GM23338 (cell line): ENCODE results near the gene DTNBP1. TPM values are rescaled to one million over a fixed set of nuclear protein-coding genes. Genes with fewer than 3 reads are reported as not detected.
A peak's percentile ranks its signal among the peaks of the same experiment; 100 is the strongest.

Experiments
- ATAC-seq: fragments of 200-7000 bp; cut with Tn5 transposase; 3 replicates; pipeline ENCODE4 v1.9.1; 2020
- DNase-seq: peaks from one replicate; pipeline ENCODE4 v3.0.0-alpha.2; 2015; ENCODE audit warnings: low spot score
- H2AFZ ChIP-seq: fragments of 200-600 bp; sonication (generic); 2 replicates; pipeline ENCODE4 v1.8.0; 2016; ENCODE audit warnings: antibody characterized with exemption, mild to moderate bottlenecking, moderate library complexity
- H3F3A ChIP-seq: fragments of 200-600 bp; sonication (generic); replicated peaks from 2 replicates; pipeline ENCODE4 v1.8.0; 2017; ENCODE audit warnings: antibody characterized with exemption, mixed run types, low read depth
- H3K27ac ChIP-seq: fragments of 200-600 bp; sonication (generic); 2 replicates; pipeline ENCODE4 v1.6.1; 2016; ENCODE audit warnings: low read depth
- H3K27me3 ChIP-seq: fragments of 200-600 bp; sonication (generic); 2 replicates; pipeline ENCODE4 v1.8.0; 2016; ENCODE audit warnings: mild to moderate bottlenecking, mixed run types, moderate library complexity; ENCODE audit not compliant: insufficient read depth
- H3K36me3 ChIP-seq: fragments of 200-600 bp; sonication (generic); 2 replicates; pipeline ENCODE4 v1.8.0; 2016; ENCODE audit warnings: mild to moderate bottlenecking; ENCODE audit not compliant: insufficient read depth
- H3K4me1 ChIP-seq: fragments of 200-600 bp; sonication (generic); 2 replicates; pipeline ENCODE4 v1.8.0; 2016; ENCODE audit warnings: mild to moderate bottlenecking, moderate library complexity; ENCODE audit not compliant: insufficient read depth
- H3K4me2 ChIP-seq: fragments of 200-600 bp; sonication (generic); 2 replicates; pipeline ENCODE4 v1.7.1; 2017; ENCODE audit warnings: mixed run types
- H3K4me3 ChIP-seq: fragments of 200-600 bp; sonication (generic); 2 replicates; pipeline ENCODE4 v1.6.1; 2016; ENCODE audit warnings: mixed run types
- H3K79me2 ChIP-seq: fragments of 200-600 bp; sonication (generic); replicated peaks from 2 replicates; pipeline ENCODE4 v1.8.0; 2017; ENCODE audit warnings: mild to moderate bottlenecking; ENCODE audit not compliant: insufficient read depth
- H3K9me2 ChIP-seq: fragments of 200-600 bp; sonication (generic); 2 replicates; pipeline ENCODE4 v1.8.0; 2017; ENCODE audit not compliant: insufficient read depth
- H4K20me1 ChIP-seq: fragments of 200-600 bp; sonication (generic); replicated peaks from 2 replicates; pipeline ENCODE4 v1.8.0; 2017; ENCODE audit warnings: mild to moderate bottlenecking; ENCODE audit not compliant: insufficient read depth
- H3K27ac Mint-ChIP-seq: 2 replicates; pipeline ENCODE4 v1.8.0; 2020; ENCODE audit warnings: inconsistent platforms, mild to moderate bottlenecking, moderate library complexity, mixed read lengths
- H3K27me3 Mint-ChIP-seq: 3 replicates; pipeline ENCODE4 v1.8.0; 2022; ENCODE audit warnings: low read depth, mild to moderate bottlenecking, moderate library complexity, mixed read lengths, inconsistent platforms; ENCODE audit not compliant: insufficient read depth, poor library complexity
- H3K36me3 Mint-ChIP-seq: 3 replicates; pipeline ENCODE4 v1.8.0; 2021; ENCODE audit warnings: low read depth, mild to moderate bottlenecking, inconsistent platforms, moderate library complexity, mixed read lengths
- H3K4me1 Mint-ChIP-seq: 3 replicates; pipeline ENCODE4 v1.8.0; 2020; ENCODE audit warnings: mild to moderate bottlenecking, inconsistent platforms, mixed read lengths
- H3K4me3 Mint-ChIP-seq: 3 replicates; pipeline ENCODE4 v1.8.0; 2021; ENCODE audit warnings: moderate library complexity, mild to moderate bottlenecking, inconsistent platforms, mixed read lengths
- H3K9me3 Mint-ChIP-seq: 3 replicates; pipeline ENCODE4 v1.8.0; 2020; ENCODE audit warnings: moderate library complexity, mild to moderate bottlenecking, inconsistent platforms, mixed read lengths
- CREB1 ChIP-seq: fragments of 250-450 bp; sonication (Bioruptor Pico); IDR thresholded peaks from 2 replicates; pipeline ENCODE4 v1.5.0; 2020; ENCODE audit warnings: low read depth, mild to moderate bottlenecking, moderate library complexity
- CTCF ChIP-seq, 2 experiments: fragments of 200-600 bp in 1 of 2; sonication (generic) in 1 of 2; conservative IDR thresholded peaks; 2 replicates each; pipeline versions ENCODE4 v1.5.1 to v1.6.1; 2016 to 2017; ENCODE audit warnings: antibody characterized with exemption in 2 of 2, low read depth in 2 of 2, mild to moderate bottlenecking in 2 of 2, moderate library complexity in 1 of 2
- ETS1 ChIP-seq: IDR thresholded peaks from 2 replicates; pipeline ENCODE4 v1.6.1; 2016; ENCODE audit warnings: antibody characterized with exemption
- EZH2 ChIP-seq: fragments of 200-600 bp; sonication (generic); IDR thresholded peaks from one replicate; pipeline ENCODE4 v1.8.0; 2017; ENCODE audit warnings: antibody characterized with exemption, mild to moderate bottlenecking, low read depth; ENCODE audit not compliant: unreplicated experiment
- EZH2phosphoT487 ChIP-seq: fragments of 200-600 bp; sonication (generic); IDR thresholded peaks from one replicate; pipeline ENCODE4 v1.8.1; 2018; ENCODE audit warnings: antibody characterized with exemption; ENCODE audit not compliant: unreplicated experiment
- JUNB ChIP-seq: IDR thresholded peaks from one replicate; pipeline ENCODE4 v1.6.1; 2016; ENCODE audit warnings: antibody characterized with exemption; ENCODE audit not compliant: unreplicated experiment
- NANOG ChIP-seq: IDR thresholded peaks from 2 replicates; pipeline ENCODE4 v1.6.1; 2016; ENCODE audit warnings: antibody characterized with exemption, borderline replicate concordance
- POLR2AphosphoS5 ChIP-seq: IDR thresholded peaks from 2 replicates; pipeline ENCODE4 v1.6.1; 2016; ENCODE audit warnings: antibody characterized with exemption, low read depth
- REST ChIP-seq: IDR thresholded peaks from one replicate; pipeline ENCODE4 v1.6.1; 2018; ENCODE audit warnings: antibody characterized with exemption; ENCODE audit not compliant: unreplicated experiment
- STAT1 ChIP-seq: IDR thresholded peaks from one replicate; pipeline ENCODE4 v1.6.1; 2016; ENCODE audit warnings: antibody characterized with exemption; ENCODE audit not compliant: unreplicated experiment
- ZNF114 ChIP-seq: fragments of 250-450 bp; sonication (Bioruptor Pico); IDR thresholded peaks from 2 replicates; pipeline ENCODE4 v1.5.0; 2020; ENCODE audit warnings: mild to moderate bottlenecking, moderate library complexity
- ZNF331 ChIP-seq: fragments of 250-450 bp; sonication (Bioruptor Pico); IDR thresholded peaks from 2 replicates; pipeline ENCODE4 v1.5.0; 2020; ENCODE audit warnings: low read depth, mild to moderate bottlenecking, moderate library complexity
- polyA plus RNA-seq: library from polyadenylated mRNA; unstranded; fragments of >200 nt; fragmentation: Nextera tagmentation; extraction: Ambion mirVana; gene quantifications from 2 replicates; pipeline ENCODE4 v1.2.1, GENCODE V29; 2016
- total RNA-seq: library from RNA; depleted of rRNA; stranded (reverse); fragments of >200 nt; shearing (Covaris generic); gene quantifications from 2 replicates; pipeline ENCODE4 v1.2.3, GENCODE V29; 2014

Gene DTNBP1
- total and polyA plus RNA-seq, 2 experiments from 2014 or later = 12.1 to 20.1 TPM

- peaks cover 60% of the 10 kb centered on the region for H3F3A ChIP-seq
- Mint-ChIP-seq H3K36me3 (peaks cover 98% of the 10 kb centered on the region), H3K4me1 (peaks cover 34% of the 10 kb centered on the region), H3K9me3 (peaks cover 6% of the 10 kb centered on the region; the same call in 2 of the 3 replicates), H3K27me3 (peaks cover 74% of the 10 kb centered on the region), H3K27ac (0 out of 2 replicates have a peak overlapping the region, but pooled peaks have one; percentile 23), H3K4me3 (no peak overlapping the region; the same call in 2 of the 3 replicates)
- no peak overlapping the region for H3K27ac ChIP-seq
- TF ChIP-seq CREB1 (CRISPR knock-in tag) (no peak), NANOG (no peak), STAT1 (no peak), JUNB (no peak), ETS1 (no peak), CTCF (conservative IDR thresholded peaks at IDR 0.05; ENCODE audit: low read depth in 2 of 2) (peak; percentile 23 to 41; a peak in 3 of 4 replicates)
- H3K79me2 ChIP-seq = peaks cover 71% of the 10 kb centered on the region
- DNase-seq (no peak), ATAC-seq (peak; percentile 3; the same call in 1 of the 3 replicates)
- H3K36me3 ChIP-seq = peaks cover 65% of the 10 kb centered on the region
- peaks cover 8% of the 10 kb centered on the region for H3K4me1 ChIP-seq
- H3K4me2 ChIP-seq = no peak overlapping the region
- H2AFZ ChIP-seq = no peak overlapping the region
- no peaks in the 10 kb centered on the region for H3K9me2 ChIP-seq
- peaks cover 76% of the 10 kb centered on the region for H4K20me1 ChIP-seq
- H3K27me3 ChIP-seq = no peaks in the 10 kb centered on the region
- H3K4me3 ChIP-seq = no peak overlapping the region
Measured at GRCh38 chr6:15512126-15512525, 150.7 kb downstream of the DTNBP1 start.

GRCh38 chr6:15511248-15512125 is 151.3 kb downstream of the DTNBP1 start:
- Histone ChIP-seq H2AFZ (no peak overlapping the region), H3K4me2 (no peak overlapping the region), H3K9me2 (no peaks in the 10 kb centered on the region), H3K27ac (peak overlapping the region; percentile 63; the same call in 1 of the 2 replicates), H3K4me1 (peaks cover 14% of the 10 kb centered on the region), H3F3A (peaks cover 59% of the 10 kb centered on the region), H3K4me3 (no peak overlapping the region), H4K20me1 (peaks cover 75% of the 10 kb centered on the region), H3K36me3 (peaks cover 65% of the 10 kb centered on the region), H3K79me2 (peaks cover 78% of the 10 kb centered on the region), H3K27me3 (no peaks in the 10 kb centered on the region)
- DNase-seq (no peak), ATAC-seq (no peak)
- peak overlapping the region; percentile 45; the same call in 1 of the 2 replicates for H3K27ac Mint-ChIP-seq
- peaks cover 40% of the 10 kb centered on the region for H3K4me1 Mint-ChIP-seq
- peaks cover 71% of the 10 kb centered on the region for H3K27me3 Mint-ChIP-seq
- H3K4me3 Mint-ChIP-seq = no peak overlapping the region
- peaks cover 6% of the 10 kb centered on the region; the same call in 2 of the 3 replicates for H3K9me3 Mint-ChIP-seq
- H3K36me3 Mint-ChIP-seq = peaks cover 98% of the 10 kb centered on the region
- TF ChIP-seq ZNF114 (no peak), ETS1 (no peak), POLR2AphosphoS5 (no peak; the same call in 1 of the 2 replicates), STAT1 (no peak), EZH2 (no peak), EZH2phosphoT487 (no peak), CREB1 (CRISPR knock-in tag) (no peak), REST (no peak), ZNF331 (CRISPR knock-in tag) (no peak)
